ENCODE results near the gene SAMD8.

DNA sequence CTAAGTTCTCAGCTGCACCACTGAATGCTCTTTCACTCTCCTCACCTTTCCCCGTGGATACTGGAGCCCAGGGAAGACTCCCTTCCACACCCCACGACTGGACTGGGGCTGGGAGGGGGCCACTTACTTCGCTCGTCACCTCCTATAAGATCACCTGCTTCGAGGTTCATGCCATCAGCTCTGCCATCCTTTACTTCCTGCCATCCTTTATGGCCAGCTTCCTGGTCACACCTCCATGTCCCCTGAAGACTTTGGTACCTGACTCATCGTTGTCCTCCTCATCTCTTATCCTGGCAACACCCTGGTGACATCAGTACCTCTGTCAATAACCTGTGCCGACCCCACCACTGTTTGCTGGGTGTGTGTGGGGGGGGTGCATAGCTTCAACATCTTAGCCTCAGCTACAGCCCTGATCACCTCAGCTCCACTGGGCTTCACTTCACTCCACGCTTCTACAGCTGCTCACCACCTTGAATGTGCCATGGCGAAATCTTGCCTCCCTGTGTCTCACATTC lies 90.4 kb downstream of the SAMD8 start:
- TF ChIP-seq, protein P1, sequence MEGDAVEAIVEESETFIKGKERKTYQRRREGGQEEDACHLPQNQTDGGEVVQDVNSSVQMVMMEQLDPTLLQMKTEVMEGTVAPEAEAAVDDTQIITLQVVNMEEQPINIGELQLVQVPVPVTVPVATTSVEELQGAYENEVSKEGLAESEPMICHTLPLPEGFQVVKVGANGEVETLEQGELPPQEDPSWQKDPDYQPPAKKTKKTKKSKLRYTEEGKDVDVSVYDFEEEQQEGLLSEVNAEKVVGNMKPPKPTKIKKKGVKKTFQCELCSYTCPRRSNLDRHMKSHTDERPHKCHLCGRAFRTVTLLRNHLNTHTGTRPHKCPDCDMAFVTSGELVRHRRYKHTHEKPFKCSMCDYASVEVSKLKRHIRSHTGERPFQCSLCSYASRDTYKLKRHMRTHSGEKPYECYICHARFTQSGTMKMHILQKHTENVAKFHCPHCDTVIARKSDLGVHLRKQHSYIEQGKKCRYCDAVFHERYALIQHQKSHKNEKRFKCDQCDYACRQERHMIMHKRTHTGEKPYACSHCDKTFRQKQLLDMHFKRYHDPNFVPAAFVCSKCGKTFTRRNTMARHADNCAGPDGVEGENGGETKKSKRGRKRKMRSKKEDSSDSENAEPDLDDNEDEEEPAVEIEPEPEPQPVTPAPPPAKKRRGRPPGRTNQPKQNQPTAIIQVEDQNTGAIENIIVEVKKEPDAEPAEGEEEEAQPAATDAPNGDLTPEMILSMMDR (IDR thresholded peaks at IDR 0.05 in 2 of 3, conservative IDR thresholded peaks at IDR 0.05 in 1 of 3; ENCODE audit: control insufficient read depth in 2 of 3, extremely low read depth in 1 of 3, insufficient read depth in 1 of 3, low read depth in 3 of 3, low read length in 3 of 3) = no peak
- TF ChIP-seq TAF1 (IDR thresholded peaks at IDR 0.05; ENCODE audit: borderline replicate concordance, low read depth, low read length) (no peak), NR2C2 (IDR thresholded peaks at IDR 0.05; ENCODE audit: borderline replicate concordance, control insufficient read depth, insufficient read length, low read depth) (no peak), ELK1 (IDR thresholded peaks at IDR 0.05; ENCODE audit: low read depth, low read length) (no peak), NFYB (IDR thresholded peaks at IDR 0.05; ENCODE audit: insufficient read depth, low read depth, low read length) (no peak), POLR2A (IDR thresholded peaks at IDR 0.05; ENCODE audit: low read depth, low read length) (no peak), EZH2 (IDR thresholded peaks at IDR 0.05; ENCODE audit: borderline replicate concordance, control insufficient read depth, low read depth, low read length) (no peak), POLR2AphosphoS5 (IDR thresholded peaks at IDR 0.05; ENCODE audit: low read length) (no peak), HCFC1 (IDR thresholded peaks at IDR 0.05; ENCODE audit: low read length) (no peak), ZNF687 (IDR thresholded peaks at IDR 0.05) (no peak), ZNF207 (IDR thresholded peaks at IDR 0.05; ENCODE audit: borderline replicate concordance) (no peak), DPF2 (IDR thresholded peaks at IDR 0.05) (no peak)

All from GM12878 (cell line).